Measurements from ENCODE around the gene METRN.

- TF ChIP-seq, protein P1, sequence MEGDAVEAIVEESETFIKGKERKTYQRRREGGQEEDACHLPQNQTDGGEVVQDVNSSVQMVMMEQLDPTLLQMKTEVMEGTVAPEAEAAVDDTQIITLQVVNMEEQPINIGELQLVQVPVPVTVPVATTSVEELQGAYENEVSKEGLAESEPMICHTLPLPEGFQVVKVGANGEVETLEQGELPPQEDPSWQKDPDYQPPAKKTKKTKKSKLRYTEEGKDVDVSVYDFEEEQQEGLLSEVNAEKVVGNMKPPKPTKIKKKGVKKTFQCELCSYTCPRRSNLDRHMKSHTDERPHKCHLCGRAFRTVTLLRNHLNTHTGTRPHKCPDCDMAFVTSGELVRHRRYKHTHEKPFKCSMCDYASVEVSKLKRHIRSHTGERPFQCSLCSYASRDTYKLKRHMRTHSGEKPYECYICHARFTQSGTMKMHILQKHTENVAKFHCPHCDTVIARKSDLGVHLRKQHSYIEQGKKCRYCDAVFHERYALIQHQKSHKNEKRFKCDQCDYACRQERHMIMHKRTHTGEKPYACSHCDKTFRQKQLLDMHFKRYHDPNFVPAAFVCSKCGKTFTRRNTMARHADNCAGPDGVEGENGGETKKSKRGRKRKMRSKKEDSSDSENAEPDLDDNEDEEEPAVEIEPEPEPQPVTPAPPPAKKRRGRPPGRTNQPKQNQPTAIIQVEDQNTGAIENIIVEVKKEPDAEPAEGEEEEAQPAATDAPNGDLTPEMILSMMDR (IDR thresholded peaks at IDR 0.05) = peak; percentile 72
- TF ChIP-seq ZFX (IDR thresholded peaks at IDR 0.05; ENCODE audit: borderline replicate concordance) = no peak
These were observed 30.8 kb downstream of the METRN start for GRCh38 chr16:745739-746138.

Data from 22Rv1 (cell line).